GM12875 (cell line): ENCODE data around the gene CEP131.

Experiments
- H3K4me3 ChIP-seq: one replicate; pipeline ENCODE4 v1.5.1; 2011; ENCODE audit warnings: low read depth, low read length, control low read depth
- TF ChIP-seq, protein P1 (sequence below): IDR thresholded peaks from 2 replicates; pipeline ENCODE4 v1.5.1; 2011; ENCODE audit warnings: low read depth, mild to moderate bottlenecking, control low read depth, inconsistent platforms, low read length, moderate library complexity, borderline replicate concordance; ENCODE audit not compliant: insufficient read depth

The CEP131 gene

DNA sequence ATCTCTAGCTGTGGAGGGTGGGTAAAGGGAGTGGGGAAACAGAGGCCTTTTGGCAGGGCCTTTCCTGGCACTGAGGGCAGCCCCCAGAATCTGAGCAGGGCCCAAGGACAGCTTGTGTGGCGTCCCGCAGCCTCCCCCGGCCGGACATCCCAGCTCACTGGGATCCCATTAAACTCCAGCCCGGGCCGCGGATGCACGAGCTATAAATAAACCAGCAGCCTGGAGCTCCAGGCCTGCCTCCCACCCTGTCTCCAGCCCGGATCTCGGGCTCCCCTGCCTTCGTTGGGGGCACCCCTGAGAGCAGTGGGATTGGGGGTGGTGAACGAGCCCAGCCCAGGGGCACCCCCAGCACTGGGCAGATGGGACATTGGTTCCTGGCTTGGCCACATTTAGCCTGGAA, 42.9 kb downstream of the CEP131 start:
- TF ChIP-seq, protein P1, sequence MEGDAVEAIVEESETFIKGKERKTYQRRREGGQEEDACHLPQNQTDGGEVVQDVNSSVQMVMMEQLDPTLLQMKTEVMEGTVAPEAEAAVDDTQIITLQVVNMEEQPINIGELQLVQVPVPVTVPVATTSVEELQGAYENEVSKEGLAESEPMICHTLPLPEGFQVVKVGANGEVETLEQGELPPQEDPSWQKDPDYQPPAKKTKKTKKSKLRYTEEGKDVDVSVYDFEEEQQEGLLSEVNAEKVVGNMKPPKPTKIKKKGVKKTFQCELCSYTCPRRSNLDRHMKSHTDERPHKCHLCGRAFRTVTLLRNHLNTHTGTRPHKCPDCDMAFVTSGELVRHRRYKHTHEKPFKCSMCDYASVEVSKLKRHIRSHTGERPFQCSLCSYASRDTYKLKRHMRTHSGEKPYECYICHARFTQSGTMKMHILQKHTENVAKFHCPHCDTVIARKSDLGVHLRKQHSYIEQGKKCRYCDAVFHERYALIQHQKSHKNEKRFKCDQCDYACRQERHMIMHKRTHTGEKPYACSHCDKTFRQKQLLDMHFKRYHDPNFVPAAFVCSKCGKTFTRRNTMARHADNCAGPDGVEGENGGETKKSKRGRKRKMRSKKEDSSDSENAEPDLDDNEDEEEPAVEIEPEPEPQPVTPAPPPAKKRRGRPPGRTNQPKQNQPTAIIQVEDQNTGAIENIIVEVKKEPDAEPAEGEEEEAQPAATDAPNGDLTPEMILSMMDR: no peak
- no peak overlapping the region for H3K4me3 ChIP-seq

DNA sequence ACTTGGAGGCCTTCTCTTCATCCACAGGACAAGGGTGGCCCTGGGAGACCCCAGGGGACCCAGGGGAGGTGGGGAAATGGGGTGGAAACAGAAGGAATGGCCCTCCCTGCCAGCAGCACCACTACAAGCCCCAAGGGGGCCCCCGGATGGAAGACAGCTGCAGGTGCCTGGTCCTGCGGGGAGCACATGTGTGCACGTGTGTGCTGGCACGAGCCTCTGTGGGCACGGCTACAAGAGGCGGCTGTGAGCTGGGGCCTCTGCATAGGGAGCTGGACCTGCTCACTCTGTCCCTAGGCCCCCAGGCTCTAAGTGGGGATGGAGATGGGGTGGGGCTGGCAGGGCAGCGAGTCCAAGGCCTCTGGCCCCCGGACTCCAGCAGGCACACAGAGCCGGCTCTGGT, 43.5 kb downstream of the CEP131 start:
- H3K4me3 ChIP-seq: no peak overlapping the region
- TF ChIP-seq, protein P1: no peak

DNA sequence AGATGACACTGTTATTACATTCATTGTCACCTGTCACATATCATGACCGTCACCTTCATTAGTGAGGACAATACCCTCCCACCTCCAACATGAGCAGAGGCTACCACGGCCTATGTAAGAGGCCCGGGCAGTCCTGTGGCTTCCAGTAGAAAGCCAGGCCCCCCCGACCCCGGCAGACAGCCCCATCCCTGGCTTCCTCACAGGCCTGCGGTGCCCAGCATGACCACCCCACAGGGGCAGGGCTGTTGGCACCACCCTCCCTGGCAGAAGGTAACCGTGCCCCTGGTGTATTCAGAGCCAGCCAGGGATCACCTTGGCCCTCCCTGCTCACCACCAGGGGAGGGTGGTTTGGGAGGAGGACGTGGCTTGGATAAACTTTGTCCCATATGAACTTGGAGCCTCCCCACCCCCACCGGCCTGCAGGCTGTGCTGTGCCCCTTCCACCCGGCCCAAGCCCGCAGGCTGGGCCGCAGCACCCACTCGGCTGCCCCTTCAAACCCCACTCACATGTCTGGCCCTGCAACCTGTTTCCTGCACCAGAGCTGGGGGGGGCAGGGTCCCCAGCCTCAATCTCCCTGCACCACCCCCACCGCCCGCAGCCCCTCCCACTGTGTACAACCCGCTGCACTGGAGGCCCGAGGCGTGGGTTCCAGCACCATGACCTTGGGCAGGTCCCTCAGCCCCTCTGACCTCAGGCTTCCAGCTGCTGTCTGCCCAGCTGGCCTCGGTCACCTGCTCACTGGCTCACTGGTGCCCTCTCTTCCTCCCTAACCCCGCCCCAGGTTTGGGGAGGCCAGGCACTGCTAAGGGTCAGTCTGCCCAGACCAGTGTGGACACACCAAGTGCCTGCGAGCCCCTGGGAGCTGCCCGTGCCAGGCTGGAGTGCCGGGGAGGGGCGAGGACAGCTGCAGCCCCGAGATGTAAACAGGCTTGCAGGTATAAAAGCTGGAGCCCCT, 44.4 kb downstream of the CEP131 start:
- TF ChIP-seq, protein P1: no peak
- H3K4me3 ChIP-seq: no peak overlapping the region

DNA sequence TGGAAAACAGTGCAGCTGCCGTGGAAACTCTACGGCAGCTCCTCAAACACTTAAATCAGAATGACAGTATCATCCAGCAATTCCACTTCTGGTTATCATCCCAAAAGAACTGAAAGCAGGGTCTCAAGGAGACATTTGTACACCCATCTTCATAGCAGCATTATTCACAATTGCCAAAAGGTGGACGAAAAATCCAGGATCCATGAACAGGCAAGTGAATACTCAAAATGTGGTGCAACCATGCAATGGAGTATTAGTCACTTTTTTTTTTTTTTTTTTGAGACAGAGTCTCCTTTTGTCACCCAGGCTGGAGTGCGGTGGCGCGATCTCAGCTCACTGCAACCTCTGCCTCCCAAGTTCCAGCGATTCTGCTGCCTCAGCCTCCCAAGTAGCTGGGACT, 46.1 kb downstream of the CEP131 start:
- TF ChIP-seq, protein P1: no peak

DNA sequence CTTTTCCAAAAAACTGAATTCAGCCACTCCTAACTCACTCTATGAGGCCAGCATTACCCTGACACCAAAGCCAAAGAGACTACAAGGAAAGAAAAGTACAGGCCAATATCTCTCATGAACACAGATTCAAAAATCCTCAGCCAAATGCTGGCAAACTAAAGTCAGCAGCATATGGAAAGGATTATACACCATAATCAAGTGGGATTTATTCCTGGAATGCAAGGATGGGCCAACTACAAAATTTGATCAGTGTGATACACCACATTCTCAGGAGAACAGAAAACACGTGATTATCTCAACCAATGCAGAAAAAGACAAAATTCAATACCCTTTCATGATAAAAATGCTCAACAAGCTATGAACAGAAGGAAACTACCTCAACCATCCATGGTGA, 49.0 kb downstream of the CEP131 start:
- TF ChIP-seq, protein P1: no peak
- no peak overlapping the region for H3K4me3 ChIP-seq

More for the DNA sequence above, 46.1 kb downstream of the CEP131 start:
- no peak overlapping the region for H3K4me3 ChIP-seq

DNA sequence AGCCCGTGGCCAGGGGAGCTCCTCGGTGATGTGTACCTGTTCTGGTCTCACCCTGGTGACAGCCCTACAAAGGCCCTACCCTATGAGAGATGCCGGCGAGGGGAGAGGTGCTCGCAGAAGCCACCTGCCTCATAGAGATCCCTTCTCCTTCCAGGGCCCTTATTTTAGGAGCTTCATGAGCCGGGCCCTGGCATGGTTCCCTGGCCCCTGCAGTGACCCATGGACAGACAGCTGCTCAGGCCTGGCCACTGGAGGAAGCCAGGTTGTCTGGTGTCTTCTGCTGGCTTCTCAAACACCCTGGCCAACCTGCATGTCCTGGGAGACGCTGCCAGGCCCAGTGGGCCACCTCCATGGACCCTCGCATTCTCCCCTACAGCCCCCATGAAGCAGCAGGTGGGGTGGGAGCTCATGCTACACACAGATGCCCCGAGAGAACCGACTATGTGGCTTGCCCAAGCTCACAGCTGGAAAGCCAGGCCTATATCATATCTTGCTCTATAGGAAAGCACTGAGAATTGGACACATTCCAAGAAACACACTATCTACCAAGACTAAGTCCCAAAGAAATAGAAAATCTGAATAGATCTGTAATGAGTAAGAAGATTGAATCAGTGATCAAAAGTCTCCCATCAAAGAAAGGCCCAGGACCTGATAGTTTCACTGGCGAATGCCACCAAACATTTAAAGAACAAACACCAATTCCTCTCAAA, 49.6 kb downstream of the CEP131 start:
- TF ChIP-seq, protein P1: no peak
- H3K4me3 ChIP-seq: no peak overlapping the region
